Gastrocnemius medialis (tissue), 4 donors: Measurements from ENCODE around the gene CELSR2. TPM values are rescaled to one million over a fixed set of nuclear protein-coding genes. Genes with fewer than 3 reads are reported as not detected.

Source experiments
- ATAC-seq, 2 donors: fragments of 150-250 bp; one replicate each; pipeline ENCODE4 v1.9.1; 2016
- DNase-seq, 2 donors: peaks; one replicate each; pipeline ENCODE4 v3.0.0-alpha.2; 2019
- H3K27ac ChIP-seq, 4 donors: fragments of 200-600 bp; sonication (generic); 1 replicate in 1 of 4; 2 replicates in 3 of 4; pipeline ENCODE4 v1.5.1; 2016 to 2018; ENCODE audit warnings: mild to moderate bottlenecking in 2 of 4, moderate library complexity in 1 of 4
- H3K27me3 ChIP-seq, 3 donors: fragments of 200-600 bp; sonication (generic) in 2 of 3; 1 replicate in 1 of 3; 2 replicates in 2 of 3; pipeline versions ENCODE4 v1.5.1 to v1.6.0; 2016 to 2019; ENCODE audit warnings: mild to moderate bottlenecking in 1 of 3, moderate library complexity in 1 of 3
- H3K36me3 ChIP-seq, 2 donors: fragments of 200-600 bp; sonication (generic) in 1 of 2; one replicate each; pipeline ENCODE4 v1.5.1; 2017 to 2018
- H3K4me1 ChIP-seq, 2 donors: fragments of 200-600 bp; sonication (generic) in 1 of 2; one replicate each; pipeline ENCODE4 v1.5.1; 2016 to 2017; ENCODE audit warnings: mild to moderate bottlenecking in 2 of 2
- H3K4me3 ChIP-seq, 4 donors: fragments of 200-600 bp; sonication (generic) in 3 of 4; 1 replicate in 1 of 4; 2 replicates in 3 of 4; pipeline ENCODE4 v1.5.1; 2016 to 2019; ENCODE audit warnings: mild to moderate bottlenecking in 2 of 4
- H3K9me3 ChIP-seq, 3 donors: fragments of 200-600 bp; sonication (generic) in 2 of 3; 1 replicate in 1 of 3; 2 replicates in 2 of 3; pipeline ENCODE4 v1.5.1; 2016 to 2019
- POLR2A ChIP-seq, 2 donors: fragments of 450-650 bp; IDR thresholded peaks; one replicate each; pipeline ENCODE4 v1.6.1; 2017; ENCODE audit warnings: antibody characterized with exemption in 2 of 2, mild to moderate bottlenecking in 2 of 2, moderate library complexity in 2 of 2
- in situ Hi-C, 4 donors: fragments of 200-750 bp; cut with MboI; loops; one replicate each; pipeline versions ENCODE4 v1.15.0 to v1.8.0; 2017; ENCODE audit warnings: low sequenced_read_pairs in 4 of 4
- intact Hi-C: fragments of 100-400 bp; cut with DNase I; formaldehyde crosslinking; loops from one replicate; pipeline ENCODE4 v1.15.1; 2023; ENCODE audit warnings: low total_unique reads
- total RNA-seq, 4 donors: library from RNA; depleted of rRNA; stranded (reverse); fragments of >200 nt; gene quantifications; one replicate each; pipeline versions ENCODE4 v1.1.0 to v1.2.3, GENCODE V29; 2016
- TF ChIP-seq, protein P1 (sequence below), 5 experiments: fragments of 450-650 bp in 3 of 5; fragments of 200-600 bp in 2 of 5; sonication (generic) in 2 of 5; IDR thresholded peaks in 4 of 5; conservative IDR thresholded peaks in 1 of 5; 1 replicate in 4 of 5; 2 replicates in 1 of 5; pipeline ENCODE4 v1.5.1; 2016 to 2019; ENCODE audit warnings: antibody characterized with exemption in 5 of 5, mild to moderate bottlenecking in 3 of 5, moderate library complexity in 3 of 5

The CELSR2 gene, protein sequence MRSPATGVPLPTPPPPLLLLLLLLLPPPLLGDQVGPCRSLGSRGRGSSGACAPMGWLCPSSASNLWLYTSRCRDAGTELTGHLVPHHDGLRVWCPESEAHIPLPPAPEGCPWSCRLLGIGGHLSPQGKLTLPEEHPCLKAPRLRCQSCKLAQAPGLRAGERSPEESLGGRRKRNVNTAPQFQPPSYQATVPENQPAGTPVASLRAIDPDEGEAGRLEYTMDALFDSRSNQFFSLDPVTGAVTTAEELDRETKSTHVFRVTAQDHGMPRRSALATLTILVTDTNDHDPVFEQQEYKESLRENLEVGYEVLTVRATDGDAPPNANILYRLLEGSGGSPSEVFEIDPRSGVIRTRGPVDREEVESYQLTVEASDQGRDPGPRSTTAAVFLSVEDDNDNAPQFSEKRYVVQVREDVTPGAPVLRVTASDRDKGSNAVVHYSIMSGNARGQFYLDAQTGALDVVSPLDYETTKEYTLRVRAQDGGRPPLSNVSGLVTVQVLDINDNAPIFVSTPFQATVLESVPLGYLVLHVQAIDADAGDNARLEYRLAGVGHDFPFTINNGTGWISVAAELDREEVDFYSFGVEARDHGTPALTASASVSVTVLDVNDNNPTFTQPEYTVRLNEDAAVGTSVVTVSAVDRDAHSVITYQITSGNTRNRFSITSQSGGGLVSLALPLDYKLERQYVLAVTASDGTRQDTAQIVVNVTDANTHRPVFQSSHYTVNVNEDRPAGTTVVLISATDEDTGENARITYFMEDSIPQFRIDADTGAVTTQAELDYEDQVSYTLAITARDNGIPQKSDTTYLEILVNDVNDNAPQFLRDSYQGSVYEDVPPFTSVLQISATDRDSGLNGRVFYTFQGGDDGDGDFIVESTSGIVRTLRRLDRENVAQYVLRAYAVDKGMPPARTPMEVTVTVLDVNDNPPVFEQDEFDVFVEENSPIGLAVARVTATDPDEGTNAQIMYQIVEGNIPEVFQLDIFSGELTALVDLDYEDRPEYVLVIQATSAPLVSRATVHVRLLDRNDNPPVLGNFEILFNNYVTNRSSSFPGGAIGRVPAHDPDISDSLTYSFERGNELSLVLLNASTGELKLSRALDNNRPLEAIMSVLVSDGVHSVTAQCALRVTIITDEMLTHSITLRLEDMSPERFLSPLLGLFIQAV (N-terminal part only)
- 10 to 100 TPM in 1 of 4 donors, 1 to 10 TPM in 3; 5.8 to 12.5 (median 7.9) TPM for total RNA-seq

DNA sequence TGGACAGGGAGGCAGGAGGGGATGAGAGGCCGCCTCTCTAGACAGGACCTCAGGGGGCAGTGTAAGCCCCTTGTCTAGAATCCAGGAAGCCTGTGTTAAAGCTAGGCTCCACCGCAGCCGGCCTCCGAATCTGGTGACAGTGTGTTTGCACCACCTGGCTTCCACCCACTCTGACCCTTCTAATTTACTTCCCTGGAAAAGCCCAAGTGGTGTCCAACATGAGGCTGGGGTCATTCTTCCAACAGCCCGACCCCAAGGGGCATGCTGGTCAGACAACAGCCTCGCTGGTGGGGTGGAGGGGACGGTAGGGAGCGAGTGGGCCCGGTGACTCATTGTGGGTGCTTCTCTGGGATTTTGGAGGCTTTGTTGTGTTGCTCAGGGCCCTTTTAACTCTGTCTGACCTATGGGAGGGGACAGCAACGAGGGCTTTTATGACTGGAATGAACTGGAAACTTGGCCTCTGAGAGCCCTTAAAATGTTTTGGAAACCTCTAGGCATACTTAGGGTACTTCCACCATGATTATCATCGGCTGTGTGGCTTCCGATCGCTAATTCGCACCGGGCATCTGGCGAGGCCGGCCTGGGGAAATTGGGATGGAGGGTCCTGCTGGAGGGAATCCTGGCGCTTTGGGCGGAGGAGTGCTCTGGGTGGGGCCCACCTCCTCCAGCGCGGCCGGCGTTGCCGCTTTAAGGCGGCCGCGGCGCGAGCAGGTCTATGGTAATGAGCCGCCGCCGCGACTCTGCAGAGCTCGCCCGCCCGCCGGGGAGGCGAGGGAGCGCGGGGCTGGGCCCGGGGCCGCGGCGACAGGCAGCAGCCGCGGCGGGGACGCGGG lies at the start of gene CELSR2:
CELSR2 (plus strand) TSS at position 743 of the 833 bp plus-strand sequence. CDS start 541 bp downstream, outside the sequence.
- intact Hi-C loops (loop anchor here (1.0 kb wide), 2 partner anchors 9 to 235 kb away; no protein-coding TSS in a partner anchor), in situ Hi-C loops (no loop called here)

DNA sequence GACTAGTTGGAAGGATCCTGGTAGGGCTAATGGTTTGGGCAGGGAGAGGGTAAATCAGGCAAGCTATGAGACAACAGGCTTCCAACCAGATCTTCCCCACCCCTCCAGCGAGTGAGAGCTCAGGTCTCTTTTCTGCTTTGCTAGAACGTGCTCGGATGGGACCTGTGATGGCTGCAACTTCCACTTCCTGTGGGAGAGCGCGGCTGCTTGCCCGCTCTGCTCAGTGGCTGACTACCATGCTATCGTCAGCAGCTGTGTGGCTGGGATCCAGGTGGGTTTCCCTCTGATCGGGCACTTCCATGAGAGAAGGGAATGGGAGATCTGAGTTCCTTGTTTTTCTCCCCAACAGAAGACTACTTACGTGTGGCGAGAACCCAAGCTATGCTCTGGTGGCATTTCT lies 49.6 kb upstream of the CELSR2 start:
- TF ChIP-seq, protein P1, sequence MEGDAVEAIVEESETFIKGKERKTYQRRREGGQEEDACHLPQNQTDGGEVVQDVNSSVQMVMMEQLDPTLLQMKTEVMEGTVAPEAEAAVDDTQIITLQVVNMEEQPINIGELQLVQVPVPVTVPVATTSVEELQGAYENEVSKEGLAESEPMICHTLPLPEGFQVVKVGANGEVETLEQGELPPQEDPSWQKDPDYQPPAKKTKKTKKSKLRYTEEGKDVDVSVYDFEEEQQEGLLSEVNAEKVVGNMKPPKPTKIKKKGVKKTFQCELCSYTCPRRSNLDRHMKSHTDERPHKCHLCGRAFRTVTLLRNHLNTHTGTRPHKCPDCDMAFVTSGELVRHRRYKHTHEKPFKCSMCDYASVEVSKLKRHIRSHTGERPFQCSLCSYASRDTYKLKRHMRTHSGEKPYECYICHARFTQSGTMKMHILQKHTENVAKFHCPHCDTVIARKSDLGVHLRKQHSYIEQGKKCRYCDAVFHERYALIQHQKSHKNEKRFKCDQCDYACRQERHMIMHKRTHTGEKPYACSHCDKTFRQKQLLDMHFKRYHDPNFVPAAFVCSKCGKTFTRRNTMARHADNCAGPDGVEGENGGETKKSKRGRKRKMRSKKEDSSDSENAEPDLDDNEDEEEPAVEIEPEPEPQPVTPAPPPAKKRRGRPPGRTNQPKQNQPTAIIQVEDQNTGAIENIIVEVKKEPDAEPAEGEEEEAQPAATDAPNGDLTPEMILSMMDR (IDR thresholded peaks at IDR 0.05 in 4 of 5, conservative IDR thresholded peaks at IDR 0.05 in 1 of 5), result no peak
- H3K4me3 ChIP-seq, result no peak overlapping the region
- H3K36me3 ChIP-seq, result no peaks in the 10 kb centered on the region
- H3K9me3 ChIP-seq, result no peaks in the 10 kb centered on the region
- ATAC-seq, result no peak
- H3K27me3 ChIP-seq, result no peaks in the 10 kb centered on the region
- no peak overlapping the region for H3K27ac ChIP-seq
- intact Hi-C loops (no loop called here), in situ Hi-C loops (loop anchor here in 1 of 4 donors (10.0 kb wide), 1 partner anchor 85 kb away; the partner anchor contains the start of gene ELAPOR1)
- no peaks in the 10 kb centered on the region for H3K4me1 ChIP-seq
- no peak for DNase-seq

More for the DNA sequence above, at the start of gene CELSR2:
- Histone ChIP-seq H3K36me3 (no peaks in the 10 kb centered on the region), H3K4me3 (peak within 1 kb of the TSS; percentile 47 to 58 (median 52)), H3K4me1 (peaks cover 19 to 25% of the 10 kb centered on the region in 2 donors), H3K27ac (no peak within 1 kb of the TSS), H3K27me3 (no peaks in the 10 kb centered on the region), H3K9me3 (no peaks in the 10 kb centered on the region)
- TF ChIP-seq POLR2A (IDR thresholded peaks at IDR 0.05), result peak; percentile 25 to 32
- TF ChIP-seq, protein P1 (IDR thresholded peaks at IDR 0.05 in 4 of 5, conservative IDR thresholded peaks at IDR 0.05 in 1 of 5), result no peak
- peak; percentile 76 to 77 for ATAC-seq
- peak; percentile 1 to 45 for DNase-seq

DNA sequence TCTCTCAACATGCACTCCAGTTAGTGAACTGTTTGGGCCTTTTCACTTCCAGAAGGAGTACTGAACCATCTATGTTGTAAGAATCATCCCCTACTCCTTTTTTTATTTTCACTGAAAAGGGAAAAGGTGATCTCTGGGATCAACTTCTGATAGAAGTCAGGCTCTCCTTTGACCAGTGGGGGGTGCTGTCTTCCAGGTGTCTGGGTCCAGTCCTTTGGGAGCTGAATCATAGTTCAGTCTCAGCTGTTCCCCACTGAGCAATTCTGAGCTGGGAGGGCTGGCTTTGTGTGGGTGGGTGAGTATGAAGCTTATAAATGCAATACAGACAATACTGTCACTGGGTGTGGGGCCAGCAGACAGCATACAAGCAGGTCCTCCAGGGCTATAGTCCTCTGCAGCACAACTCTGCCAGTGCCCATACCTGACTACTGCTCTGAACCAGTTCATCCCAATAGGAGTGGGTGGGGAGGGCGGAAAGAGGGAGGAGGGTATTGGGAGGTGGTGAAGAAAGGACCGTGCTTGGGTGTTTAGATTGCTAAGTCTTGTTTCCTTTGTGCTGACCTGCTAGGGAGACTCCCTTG lies 48.1 kb upstream of the CELSR2 start:
- in situ Hi-C loops, result no loop called here
- no peak overlapping the region for H3K27ac ChIP-seq
- TF ChIP-seq POLR2A (IDR thresholded peaks at IDR 0.05), result no peak
- TF ChIP-seq, protein P1 (IDR thresholded peaks at IDR 0.05 in 4 of 5, conservative IDR thresholded peaks at IDR 0.05 in 1 of 5), result peak in 3 of 5 experiments; percentile 33 to 37 (median 34)
- ATAC-seq (peak in 1 of 2 donors; percentile 60), DNase-seq (peak in 1 of 2 donors; percentile 25)
- H3K9me3 ChIP-seq, result no peaks in the 10 kb centered on the region
- H3K4me1 ChIP-seq, result no peaks in the 10 kb centered on the region
- no peaks in the 10 kb centered on the region for H3K36me3 ChIP-seq
- H3K27me3 ChIP-seq, result no peaks in the 10 kb centered on the region
- intact Hi-C loops, result loop anchor here (1.0 kb wide), 1 partner anchor 62 kb away; no protein-coding TSS in a partner anchor
- no peak overlapping the region for H3K4me3 ChIP-seq
